Neural progenitor cell (in vitro differentiated cells): ENCODE results near the gene CDC42BPA. TPM values are rescaled to one million over a fixed set of nuclear protein-coding genes. Genes with fewer than 3 reads are reported as not detected.

Experiments used
- DNase-seq: peaks from one replicate; pipeline ENCODE4 v3.0.0-alpha.2; 2016; ENCODE audit warnings: low spot score
- H2AFZ ChIP-seq: fragments of 200-600 bp; sonication (generic); replicated peaks from 2 replicates; pipeline ENCODE4 v1.6.1; 2016; ENCODE audit warnings: antibody characterized with exemption
- H3F3A ChIP-seq: fragments of 200-600 bp; sonication (generic); 2 replicates; pipeline ENCODE4 v1.6.1; 2016; ENCODE audit warnings: antibody characterized with exemption, low read depth
- H3K27ac ChIP-seq: fragments of 200-600 bp; sonication (generic); 2 replicates; pipeline ENCODE4 v1.5.1; 2016; ENCODE audit warnings: mild to moderate bottlenecking
- H3K27me3 ChIP-seq: fragments of 200-600 bp; sonication (generic); 2 replicates; pipeline ENCODE4 v1.6.1; 2016; ENCODE audit warnings: mild to moderate bottlenecking, moderate library complexity
- H3K36me3 ChIP-seq: fragments of 200-600 bp; sonication (generic); 2 replicates; pipeline ENCODE4 v1.5.1; 2016
- H3K4me1 ChIP-seq: fragments of 200-600 bp; sonication (generic); 2 replicates; pipeline ENCODE4 v1.6.1; 2016; ENCODE audit warnings: mixed run types
- H3K4me2 ChIP-seq: fragments of 200-600 bp; sonication (generic); 2 replicates; pipeline ENCODE4 v1.6.1; 2016
- H3K4me3 ChIP-seq: fragments of 200-600 bp; sonication (generic); 2 replicates; pipeline ENCODE4 v1.5.1; 2016
- H3K79me2 ChIP-seq: fragments of 200-600 bp; sonication (generic); 2 replicates; pipeline ENCODE4 v1.6.1; 2016; ENCODE audit warnings: low read depth
- H3K9ac ChIP-seq: fragments of 200-600 bp; sonication (generic); 2 replicates; pipeline ENCODE4 v1.6.1; 2016
- H3K9me3 ChIP-seq: fragments of 200-600 bp; sonication (generic); 2 replicates; pipeline ENCODE4 v1.5.1; 2016; ENCODE audit warnings: low read depth
- H4K20me1 ChIP-seq: fragments of 200-600 bp; sonication (generic); 2 replicates; pipeline ENCODE4 v1.6.1; 2016; ENCODE audit warnings: low read depth
- H3K27ac Mint-ChIP-seq: 3 replicates; pipeline ENCODE4 v1.8.0; 2021; ENCODE audit warnings: mixed read lengths
- H3K27me3 Mint-ChIP-seq: 2 replicates; pipeline ENCODE4 v1.8.0; 2022; ENCODE audit warnings: low read depth, mild to moderate bottlenecking, inconsistent platforms, moderate library complexity, mixed read lengths; ENCODE audit not compliant: insufficient read depth
- H3K36me3 Mint-ChIP-seq: 3 replicates; pipeline ENCODE4 v1.8.0; 2021; ENCODE audit warnings: mixed read lengths
- H3K4me1 Mint-ChIP-seq: 3 replicates; pipeline ENCODE4 v1.8.0; 2021; ENCODE audit warnings: mixed read lengths
- H3K4me3 Mint-ChIP-seq: 3 replicates; pipeline ENCODE4 v1.8.0; 2021; ENCODE audit warnings: mild to moderate bottlenecking, moderate library complexity, mixed read lengths
- H3K9me3 Mint-ChIP-seq: 3 replicates; pipeline ENCODE4 v1.8.0; 2020; ENCODE audit warnings: mixed read lengths
- CTCF ChIP-seq: fragments of 200-600 bp; sonication (generic); IDR thresholded peaks from 2 replicates; pipeline ENCODE4 v1.5.1; 2017; ENCODE audit warnings: antibody characterized with exemption, mild to moderate bottlenecking
- EZH2 ChIP-seq: fragments of 200-600 bp; sonication (generic); IDR thresholded peaks from 2 replicates; pipeline ENCODE4 v1.6.1; 2017; ENCODE audit warnings: antibody characterized with exemption, mild to moderate bottlenecking, moderate library complexity
- EZH2phosphoT487 ChIP-seq: fragments of 200-600 bp; sonication (generic); IDR thresholded peaks from 2 replicates; pipeline ENCODE4 v1.6.1; 2017; ENCODE audit warnings: antibody characterized with exemption
- total RNA-seq: library from RNA; depleted of rRNA; stranded (reverse); fragments of >200 nt; gene quantifications from 2 replicates; pipeline ENCODE4 v1.2.3, GENCODE V29; 2015; ENCODE audit warnings: low replicate concordance

The CDC42BPA gene
- total RNA-seq, 1 donor from 2014 or later: 54.7 TPM

- Histone ChIP-seq H2AFZ (no peak overlapping the region), H3K9me3 (no peaks in the 10 kb centered on the region), H3K4me1 (no peaks in the 10 kb centered on the region), H3K36me3 (no peaks in the 10 kb centered on the region), H3K4me2 (no peak overlapping the region), H4K20me1 (peaks cover 3% of the 10 kb centered on the region), H3K4me3 (no peak overlapping the region), H3K79me2 (no peaks in the 10 kb centered on the region), H3K27ac (no peak overlapping the region), H3K9ac (no peak overlapping the region), H3K27me3 (no peaks in the 10 kb centered on the region), H3F3A (no peaks in the 10 kb centered on the region)
- DNase-seq: no peak
- TF ChIP-seq EZH2 (no peak), CTCF (no peak), EZH2phosphoT487 (no peak)
- peaks cover 3% of the 10 kb centered on the region for H3K27me3 Mint-ChIP-seq
- no peaks in the 10 kb centered on the region for H3K36me3 Mint-ChIP-seq
- no peaks in the 10 kb centered on the region for H3K4me1 Mint-ChIP-seq
- H3K9me3 Mint-ChIP-seq: peaks cover 6% of the 10 kb centered on the region
- no peak overlapping the region for H3K27ac Mint-ChIP-seq
- no peak overlapping the region for H3K4me3 Mint-ChIP-seq
Measured at GRCh38 chr1:226965581-226966440, 352.5 kb downstream of the CDC42BPA start.

- H3K36me3 Mint-ChIP-seq: no peaks in the 10 kb centered on the region
- H3K4me3 ChIP-seq: no peak overlapping the region
- H3K9me3 ChIP-seq: no peaks in the 10 kb centered on the region
- H3K79me2 ChIP-seq: no peaks in the 10 kb centered on the region
- no peaks in the 10 kb centered on the region for H3K4me1 Mint-ChIP-seq
- no peaks in the 10 kb centered on the region for H3K36me3 ChIP-seq
- no peaks in the 10 kb centered on the region for H3F3A ChIP-seq
- H3K27me3 Mint-ChIP-seq: peaks cover 3% of the 10 kb centered on the region
- no peak for TF ChIP-seq CTCF
- no peak for TF ChIP-seq EZH2phosphoT487
- TF ChIP-seq EZH2: no peak
- no peak overlapping the region for H3K27ac ChIP-seq
- no peaks in the 10 kb centered on the region for H3K27me3 ChIP-seq
- H3K27ac Mint-ChIP-seq: no peak overlapping the region
- no peak overlapping the region for H3K9ac ChIP-seq
- H3K4me3 Mint-ChIP-seq: no peak overlapping the region
- H4K20me1 ChIP-seq: peaks cover 3% of the 10 kb centered on the region
- H2AFZ ChIP-seq: no peak overlapping the region
- no peak overlapping the region for H3K4me2 ChIP-seq
- DNase-seq: no peak
- H3K4me1 ChIP-seq: no peaks in the 10 kb centered on the region
- H3K9me3 Mint-ChIP-seq: peaks cover 6% of the 10 kb centered on the region
Measured at GRCh38 chr1:226964611-226965486, 353.4 kb downstream of the CDC42BPA start.

- H3K36me3 ChIP-seq: no peaks in the 10 kb centered on the region
- no peak for DNase-seq
- H3K4me1 ChIP-seq: no peaks in the 10 kb centered on the region
- Mint-ChIP-seq H3K4me3 (no peak overlapping the region), H3K9me3 (peaks cover 4% of the 10 kb centered on the region), H3K27me3 (peaks cover 3% of the 10 kb centered on the region), H3K4me1 (no peaks in the 10 kb centered on the region), H3K27ac (peak overlapping the region; percentile 74), H3K36me3 (no peaks in the 10 kb centered on the region)
- no peak overlapping the region for H3K4me2 ChIP-seq
- no peaks in the 10 kb centered on the region for H3K9me3 ChIP-seq
- TF ChIP-seq EZH2: no peak
- no peaks in the 10 kb centered on the region for H3F3A ChIP-seq
- H3K27ac ChIP-seq: no peak overlapping the region
- no peak overlapping the region for H3K9ac ChIP-seq
- H4K20me1 ChIP-seq: peaks cover 3% of the 10 kb centered on the region
- H3K79me2 ChIP-seq: no peaks in the 10 kb centered on the region
- no peaks in the 10 kb centered on the region for H3K27me3 ChIP-seq
- no peak overlapping the region for H2AFZ ChIP-seq
- no peak overlapping the region for H3K4me3 ChIP-seq
Measured at GRCh38 chr1:226964068-226964425, 354.2 kb downstream of the CDC42BPA start.
